Neutrophil (primary cell): ENCODE measurements around the gene GALNS.
"Not testable (repeated sequence)": the region's sequence is repeated elsewhere in the genome, so short reads cannot be mapped to it uniquely, and the experiment has no call there.

Experiments used
- H3K27ac ChIP-seq: fragments of 200-600 bp; sonication (generic); 2 replicates; pipeline ENCODE4 v1.5.1; 2016; ENCODE audit warnings: mild to moderate bottlenecking, moderate library complexity
- H3K27me3 ChIP-seq: fragments of 200-600 bp; sonication (generic); 2 replicates; pipeline ENCODE4 v1.6.0; 2016; ENCODE audit warnings: mild to moderate bottlenecking
- H3K36me3 ChIP-seq: fragments of 200-600 bp; sonication (generic); 2 replicates; pipeline ENCODE4 v1.5.1; 2017
- H3K4me1 ChIP-seq, 2 experiments: fragments of 200-600 bp in 1 of 2; sonication (generic) in 1 of 2; 1 replicate in 1 of 2; 2 replicates in 1 of 2; pipeline versions ENCODE4 v1.5.1 to v1.6.1; 2013 to 2016; ENCODE audit warnings: low read depth in 1 of 2, low read length in 1 of 2, mild to moderate bottlenecking in 1 of 2, moderate library complexity in 1 of 2; ENCODE audit not compliant: control insufficient read depth in 1 of 2, insufficient read depth in 1 of 2
- H3K4me3 ChIP-seq, 2 experiments: fragments of 200-600 bp in 1 of 2; sonication (generic) in 1 of 2; 1 replicate in 1 of 2; 2 replicates in 1 of 2; pipeline ENCODE4 v1.5.1; 2013 to 2016; ENCODE audit warnings: low read depth in 1 of 2, low read length in 1 of 2, mild to moderate bottlenecking in 1 of 2, moderate library complexity in 1 of 2
- H3K9me3 ChIP-seq: fragments of 200-600 bp; sonication (generic); 2 replicates; pipeline ENCODE4 v1.5.1; 2016
- CTCF ChIP-seq: fragments of 200-600 bp; sonication (generic); IDR thresholded peaks from 2 replicates; pipeline ENCODE4 v1.5.1; 2016; ENCODE audit warnings: antibody characterized with exemption

GALNS gene

DNA sequence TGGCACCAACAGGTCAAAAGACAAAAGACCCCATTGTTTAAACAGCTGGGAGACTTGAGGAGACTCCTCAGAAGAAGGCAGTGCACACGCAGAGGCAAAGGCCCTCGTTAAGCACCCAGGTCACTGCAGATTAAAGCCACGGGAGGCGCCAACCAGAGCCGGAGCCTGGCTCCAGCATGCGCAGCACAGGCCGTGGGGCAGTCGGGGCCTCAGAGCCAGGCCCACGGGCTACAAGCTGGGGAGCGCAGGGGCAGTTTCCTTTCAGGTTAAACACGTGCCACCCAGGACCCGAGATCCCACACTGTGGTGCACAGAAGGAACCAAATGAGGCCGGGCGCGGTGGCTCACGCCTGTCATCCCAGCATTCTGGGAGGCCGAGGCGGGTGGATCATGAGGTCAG is 80.9 kb downstream of the GALNS start:
- TF ChIP-seq CTCF = no peak
- Histone ChIP-seq H3K4me1 (peaks cover 10 to 16% of the 10 kb centered on the region in 2 experiments), H3K27ac (no peak overlapping the region), H3K4me3 (no peak overlapping the region), H3K36me3 (no peaks in the 10 kb centered on the region), H3K9me3 (no peaks in the 10 kb centered on the region), H3K27me3 (no peaks in the 10 kb centered on the region)

DNA sequence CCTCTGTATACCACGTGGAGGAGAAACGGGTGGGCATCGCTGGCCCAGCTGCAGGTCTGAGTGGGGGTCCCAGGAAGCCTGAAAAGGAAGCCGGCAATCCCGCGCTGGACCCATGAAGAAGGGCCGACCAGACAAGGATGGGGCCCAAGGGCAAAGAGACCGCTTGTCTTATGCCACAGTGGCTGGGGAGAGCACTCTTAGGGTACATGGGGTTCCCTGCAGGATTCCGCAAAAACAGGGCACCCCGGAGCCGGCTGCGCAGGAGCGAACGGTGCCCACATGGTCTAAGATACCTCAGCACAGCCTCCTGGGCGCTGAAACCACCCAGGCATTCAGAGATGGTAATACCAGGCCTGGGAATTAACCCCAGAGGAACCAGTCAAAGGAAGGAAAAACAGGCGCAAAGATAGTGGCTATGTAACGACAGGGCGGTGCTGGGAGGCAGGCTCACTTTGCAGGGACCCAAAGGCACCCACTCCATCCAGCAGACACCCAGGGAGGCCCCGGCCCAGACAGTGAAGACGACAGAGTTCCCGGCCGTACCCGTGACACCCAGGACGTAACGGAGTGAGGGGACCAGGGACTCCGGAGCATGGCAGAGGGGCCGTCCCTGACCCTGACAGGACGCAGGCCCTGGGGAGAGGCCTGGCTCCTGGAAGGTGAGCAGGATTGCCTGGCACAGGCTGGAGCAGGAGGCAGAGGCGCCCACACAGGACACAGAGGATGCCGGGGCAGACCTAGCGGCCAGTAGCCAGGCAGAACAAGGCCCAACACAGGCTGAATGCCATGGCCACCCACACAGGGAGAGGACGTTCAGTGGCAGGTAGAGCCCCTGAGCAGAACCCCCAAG is 82.0 kb downstream of the GALNS start:
- TF ChIP-seq CTCF = no peak
- no peak overlapping the region for H3K4me3 ChIP-seq
- no peaks in the 10 kb centered on the region for H3K9me3 ChIP-seq
- H3K4me1 ChIP-seq = peaks cover 12 to 17% of the 10 kb centered on the region in 2 experiments
- no peak overlapping the region for H3K27ac ChIP-seq
- no peaks in the 10 kb centered on the region for H3K36me3 ChIP-seq
- no peaks in the 10 kb centered on the region for H3K27me3 ChIP-seq

DNA sequence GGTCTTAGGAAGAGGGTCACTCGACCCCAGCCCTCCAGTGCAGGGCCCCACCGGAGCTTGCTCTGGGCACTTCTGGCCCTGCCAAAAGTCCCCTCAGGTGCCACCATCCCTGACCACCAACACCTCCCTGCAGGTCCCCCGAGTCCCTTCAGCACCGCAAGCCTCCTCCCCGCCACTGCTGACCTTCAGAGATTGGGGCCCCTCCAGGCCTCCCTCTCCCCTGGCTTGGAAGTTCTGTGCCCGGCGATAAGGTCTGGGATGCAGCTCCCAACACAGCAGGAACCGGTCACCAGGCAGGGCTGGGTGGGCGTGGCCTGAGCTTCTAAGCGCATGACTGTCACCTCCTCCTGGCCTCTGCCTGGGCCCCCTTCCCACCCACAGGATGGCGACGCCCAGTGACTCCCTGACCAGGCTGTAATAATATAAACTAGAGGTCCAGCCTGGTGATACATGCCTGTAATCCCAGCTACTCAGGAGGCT is 82.9 kb downstream of the GALNS start:
- Histone ChIP-seq H3K27me3 (no peaks in the 10 kb centered on the region), H3K27ac (no peak overlapping the region)
- no peak for TF ChIP-seq CTCF

GRCh38 chr16:88772871-88773811 is 83.6 kb downstream of the GALNS start:
- no peaks in the 10 kb centered on the region for H3K9me3 ChIP-seq
- no peak for TF ChIP-seq CTCF
- H3K4me3 ChIP-seq = no peak overlapping the region
- H3K27ac ChIP-seq = no peak overlapping the region
- peaks cover 11 to 21% of the 10 kb centered on the region in 2 experiments for H3K4me1 ChIP-seq
- no peaks in the 10 kb centered on the region for H3K27me3 ChIP-seq
- no peaks in the 10 kb centered on the region for H3K36me3 ChIP-seq

More for the DNA sequence above, 82.9 kb downstream of the GALNS start:
- H3K9me3 ChIP-seq = no peaks in the 10 kb centered on the region
- H3K4me1 ChIP-seq = peaks cover 11 to 21% of the 10 kb centered on the region in 2 experiments
- H3K4me3 ChIP-seq = no peak overlapping the region
- H3K36me3 ChIP-seq = no peaks in the 10 kb centered on the region

GRCh38 chr16:88771781-88772180 is 85.0 kb downstream of the GALNS start:
- H3K9me3 ChIP-seq, H3K4me3 ChIP-seq, H3K27ac ChIP-seq, H3K36me3 ChIP-seq, H3K27me3 ChIP-seq: not testable (repeated sequence)
- peaks cover 11 to 21% of the 10 kb centered on the region in 2 experiments for H3K4me1 ChIP-seq
